Pulmonary artery endothelial cell (primary cell): ENCODE data around the gene EYS. TPM values are rescaled to one million over a fixed set of nuclear protein-coding genes. Genes with fewer than 3 reads are reported as not detected.

ENCODE experiments used
- DNase-seq: peaks from one replicate; pipeline ENCODE4 v3.0.0-alpha.2; 2011; ENCODE audit warnings: low read depth, low spot score
- total RNA-seq: library from RNA; depleted of rRNA; stranded (reverse); fragments of >200 nt; gene quantifications from 2 replicates; pipeline ENCODE4 v1.2.3, GENCODE V29; 2014

Gene EYS
- total RNA-seq, 1 donor from 2014 or later: not detected

DNA sequence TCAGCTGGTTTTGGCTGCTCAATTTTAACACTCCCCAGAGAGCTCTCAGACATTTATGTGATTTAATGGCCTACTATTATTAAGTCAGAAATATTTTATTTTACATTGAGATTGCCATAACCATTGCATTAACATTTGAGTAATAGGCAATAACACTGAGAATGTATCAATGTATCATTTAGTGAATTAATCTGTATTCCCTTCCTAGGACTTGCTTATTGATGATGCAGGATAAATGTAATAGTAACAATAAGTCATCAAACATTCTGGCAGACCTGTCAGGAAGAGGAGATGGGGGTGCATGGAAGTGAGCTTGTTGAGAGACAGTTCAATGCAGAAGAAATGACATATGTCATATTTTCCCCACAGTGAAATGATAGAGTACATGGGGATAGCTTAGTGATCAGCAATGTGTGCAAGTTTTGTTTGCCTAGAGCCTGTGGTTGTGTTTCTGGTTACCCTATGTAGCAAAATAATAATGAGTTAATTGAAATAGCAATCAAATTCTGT is 458.9 kb downstream of the EYS start:
- no peak for DNase-seq

- no peak for DNase-seq
Observed at GRCh38 chr6:65231616-65232015, 475.4 kb downstream of the EYS start.

- no peak for DNase-seq
Observed at GRCh38 chr6:65229825-65230224, 477.2 kb downstream of the EYS start.

GRCh38 chr6:65221153-65221552 is 485.9 kb downstream of the EYS start:
- no peak for DNase-seq

GRCh38 chr6:65202738-65203137 is 504.3 kb downstream of the EYS start:
- DNase-seq: no peak

DNA sequence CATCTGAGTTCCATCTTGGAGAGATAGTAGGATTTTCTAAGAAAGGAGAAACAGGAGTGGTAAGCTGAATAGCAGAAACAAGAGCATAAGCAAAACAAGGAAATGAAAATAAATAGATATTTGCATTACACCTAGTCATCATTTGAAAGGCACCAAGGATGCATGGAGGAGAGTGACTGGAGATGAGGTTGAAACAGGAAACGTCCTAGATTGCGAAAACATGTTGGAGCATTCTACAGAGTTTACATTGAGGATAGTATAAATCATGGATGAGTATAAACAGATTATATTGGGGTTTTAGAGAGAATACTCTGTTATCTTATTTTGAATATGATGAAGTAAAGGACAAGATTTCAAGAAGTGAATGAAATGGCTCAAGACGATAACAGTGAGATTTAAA is 507.3 kb downstream of the EYS start:
- no peak for DNase-seq

DNA sequence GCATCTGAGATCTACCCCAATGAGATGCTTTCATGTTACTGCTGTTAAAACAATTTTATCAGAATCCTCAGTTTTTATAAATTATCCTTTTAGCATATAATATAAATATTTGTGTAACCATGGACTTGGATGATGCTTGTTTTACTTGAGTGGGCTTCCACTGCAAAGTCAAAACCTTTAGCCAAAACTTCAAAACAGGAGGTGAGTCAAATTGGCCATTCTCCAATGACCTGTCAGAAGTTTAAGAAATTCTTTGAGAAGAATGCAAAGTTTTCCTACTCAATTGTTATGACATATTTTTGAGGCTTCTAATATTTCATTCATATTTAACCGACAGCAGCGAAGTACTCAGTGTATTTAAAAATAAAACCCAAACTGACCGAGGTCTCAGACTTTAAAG is 507.9 kb downstream of the EYS start:
- no peak for DNase-seq

- no peak for DNase-seq
Observed at GRCh38 chr6:65191471-65191870, 515.6 kb downstream of the EYS start.

DNA sequence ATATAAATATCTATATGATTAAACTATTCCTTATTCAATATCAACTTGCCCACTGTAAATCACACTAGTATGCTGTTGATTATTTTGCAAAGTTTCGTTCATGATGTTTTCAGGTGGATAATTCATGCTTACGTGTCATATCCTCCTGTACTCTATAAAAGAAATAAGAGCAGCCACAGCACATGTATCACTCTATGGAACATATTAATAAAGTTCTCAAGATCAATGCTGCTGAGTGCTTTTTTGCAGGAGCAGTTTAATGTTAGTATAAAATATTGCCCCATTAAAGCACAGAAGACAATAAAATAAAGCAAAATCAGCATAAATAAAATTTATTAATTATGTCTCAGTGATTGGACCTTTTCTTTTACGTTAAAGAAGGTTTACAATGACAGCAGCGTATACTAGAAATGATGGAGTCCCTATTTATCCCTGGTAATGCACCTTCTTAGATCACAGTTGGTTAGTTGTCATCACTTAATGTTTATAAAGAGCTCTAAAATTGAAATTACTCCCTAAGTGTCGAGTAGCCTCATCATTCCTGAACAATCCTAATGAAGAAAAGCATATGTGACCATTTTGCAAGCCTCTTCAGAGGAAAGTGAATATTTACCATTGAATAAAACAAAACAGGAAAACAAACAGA is 517.7 kb downstream of the EYS start:
- DNase-seq: no peak

DNA sequence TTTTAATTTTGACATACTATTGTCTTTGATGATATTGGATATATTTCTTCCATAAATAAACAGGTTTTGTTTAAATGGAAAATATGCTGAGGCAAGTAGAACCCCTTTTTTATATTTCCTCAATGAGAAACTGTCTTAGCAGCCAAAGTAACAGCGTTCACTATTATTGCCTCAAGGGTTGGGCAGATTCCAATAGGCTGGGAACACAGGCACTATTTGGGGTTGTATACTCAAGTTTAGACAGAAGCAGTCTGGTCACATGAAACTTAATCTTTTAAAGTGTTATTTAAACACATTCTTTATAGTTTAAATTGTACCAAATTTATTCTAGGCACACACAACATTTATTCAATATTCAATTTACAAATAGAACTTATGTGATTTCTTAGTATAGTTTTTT is 520.2 kb downstream of the EYS start:
- DNase-seq: no peak

GRCh38 chr6:65182681-65183080 is 524.3 kb downstream of the EYS start:
- no peak for DNase-seq

- no peak for DNase-seq
Observed at GRCh38 chr6:65170273-65170672, 536.8 kb downstream of the EYS start.

GRCh38 chr6:65161661-65162060 is 545.4 kb downstream of the EYS start:
- DNase-seq: no peak

DNA sequence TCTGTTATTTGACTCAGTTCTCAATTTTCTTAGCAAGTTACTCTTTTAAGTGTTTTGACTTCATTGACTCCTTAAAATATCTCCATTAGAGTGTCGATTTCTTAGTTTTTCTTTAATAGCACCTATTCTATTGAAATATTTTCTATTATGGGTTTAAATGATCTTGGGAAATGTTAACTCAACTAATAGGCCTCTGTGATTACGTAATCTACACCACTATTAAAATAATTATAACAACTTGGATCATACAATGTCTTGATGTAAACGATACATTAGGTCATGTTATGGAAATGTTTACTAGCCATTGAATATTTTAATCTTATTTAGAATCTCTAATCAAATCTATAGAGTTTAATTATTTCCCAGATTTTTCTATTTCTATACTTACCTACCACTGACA is 550.0 kb downstream of the EYS start:
- DNase-seq: no peak

DNA sequence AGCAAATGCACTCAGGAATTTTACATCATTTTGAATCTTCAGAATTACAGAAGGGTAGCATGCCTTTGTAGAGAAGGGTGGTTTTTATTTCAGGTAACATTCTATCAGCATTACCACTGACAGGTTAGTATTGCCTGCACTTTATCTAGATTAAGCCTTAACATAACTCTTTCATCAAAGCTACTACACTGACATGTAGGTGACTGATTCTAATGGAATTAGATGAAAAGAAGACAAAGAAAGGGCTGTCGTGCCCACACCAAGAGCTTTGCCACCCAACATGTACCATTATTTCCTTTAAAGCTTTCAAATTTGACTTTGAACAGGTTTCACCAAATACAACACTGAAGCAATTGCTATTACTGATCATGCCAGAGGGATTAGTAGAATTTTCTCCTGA is 551.9 kb downstream of the EYS start:
- DNase-seq: no peak

- DNase-seq: no peak
Observed at GRCh38 chr6:65149841-65150240, 557.2 kb downstream of the EYS start.

GRCh38 chr6:65148839-65149238 is 558.2 kb downstream of the EYS start:
- DNase-seq: no peak

- DNase-seq: no peak
Observed at GRCh38 chr6:65135567-65135966, 571.5 kb downstream of the EYS start.

GRCh38 chr6:65126667-65127066 is 580.4 kb downstream of the EYS start:
- DNase-seq: no peak

GRCh38 chr6:65123521-65123920 is 583.5 kb downstream of the EYS start:
- no peak for DNase-seq

DNA sequence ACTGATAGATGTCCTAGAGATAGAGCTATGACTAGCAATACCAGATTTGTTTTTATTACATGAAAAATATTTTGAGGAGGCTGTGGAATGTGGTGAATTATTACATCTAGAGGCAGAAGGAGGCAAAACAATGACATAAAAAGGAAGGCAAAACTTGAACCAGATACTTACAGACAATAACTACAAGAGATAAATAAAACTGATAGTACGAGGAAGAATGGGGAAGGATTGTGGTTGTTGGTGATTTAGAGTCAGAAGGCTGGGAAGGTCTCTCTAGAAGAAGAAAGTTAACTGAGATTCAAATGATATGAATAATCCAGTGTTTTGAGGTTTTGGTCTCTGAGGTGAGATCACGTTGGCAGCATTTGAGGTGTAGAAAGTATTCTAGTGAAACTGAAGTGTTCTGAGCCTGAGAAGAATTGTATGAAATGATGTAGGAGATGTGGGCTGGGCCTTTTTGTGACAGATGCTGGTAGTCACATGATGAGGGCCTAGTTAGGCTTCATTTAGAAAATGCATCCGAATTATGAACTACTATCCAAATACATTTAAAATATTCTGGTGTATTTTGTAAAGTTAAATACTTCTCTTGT is 589.1 kb downstream of the EYS start:
- DNase-seq: no peak

DNA sequence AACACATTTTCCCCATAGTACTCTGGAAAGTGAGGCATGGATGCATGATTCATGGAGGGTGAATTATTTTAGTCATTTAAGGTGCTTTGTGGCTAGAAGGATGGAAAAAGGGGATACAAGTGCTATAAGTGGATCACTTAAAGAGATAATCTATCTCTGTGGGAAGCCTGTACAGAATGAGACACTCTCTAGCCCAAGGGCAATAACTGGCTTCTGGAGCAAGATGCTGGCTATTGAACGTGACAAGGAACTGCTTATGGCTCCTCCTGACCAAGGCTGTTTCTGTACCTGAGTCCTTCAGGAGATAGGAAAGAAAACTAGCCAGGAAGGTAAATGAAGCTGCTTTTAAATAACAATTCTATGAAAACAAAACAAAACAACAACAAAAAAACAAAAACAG is 590.7 kb downstream of the EYS start:
- no peak for DNase-seq

DNA sequence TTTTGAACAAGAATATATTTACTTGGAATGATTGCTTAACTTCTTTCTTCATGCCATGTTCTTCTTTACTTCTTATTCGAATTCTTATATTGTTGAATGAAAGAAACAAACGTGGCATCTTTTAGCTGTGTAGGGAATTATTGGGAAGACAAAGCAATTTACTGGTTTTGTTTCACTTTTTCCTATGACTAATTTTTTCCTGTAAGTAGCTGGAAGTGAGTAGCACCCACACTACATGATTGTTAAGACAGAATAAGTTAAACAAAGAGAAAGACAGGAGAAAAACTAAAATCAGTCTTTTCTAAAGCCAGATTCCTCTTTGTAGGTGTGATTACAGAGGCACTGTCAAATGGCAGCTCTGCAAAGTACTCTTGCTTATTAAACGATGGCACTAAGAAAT is 593.4 kb downstream of the EYS start:
- DNase-seq: no peak
